Activated CD8-positive, alpha-beta memory T cell treated with anti-CD3 and anti-CD28 coated beads for 4 hours (primary cell): ENCODE data around the gene CEP131.

Source experiments
- DNase-seq, 2 donors: peaks; one replicate each; pipeline ENCODE4 v3.0.0-alpha.2; 2020; ENCODE audit warnings: low read depth in 2 of 2

Gene CEP131

GRCh38 chr17:81200201-81200600, 22.6 kb downstream of the CEP131 start:
- no peak for DNase-seq

- DNase-seq, result no peak
Observed at GRCh38 chr17:81199482-81199830, 23.3 kb downstream of the CEP131 start.

GRCh38 chr17:81198826-81199481, 23.8 kb downstream of the CEP131 start:
- DNase-seq, result no peak

- no peak for DNase-seq
Observed at GRCh38 chr17:81197831-81198490, 24.8 kb downstream of the CEP131 start.

GRCh38 chr17:81197409-81197795, 25.4 kb downstream of the CEP131 start:
- DNase-seq, result no peak

- DNase-seq, result no peak
Observed at GRCh38 chr17:81196505-81197408, 26.0 kb downstream of the CEP131 start.

- DNase-seq, result no peak
Observed at GRCh38 chr17:81195941-81196495, 26.7 kb downstream of the CEP131 start.

GRCh38 chr17:81194941-81195901, 27.5 kb downstream of the CEP131 start:
- DNase-seq, result no peak

- DNase-seq, result no peak
Observed at GRCh38 chr17:81194225-81194760, 28.5 kb downstream of the CEP131 start.

- no peak for DNase-seq
Observed at GRCh38 chr17:81193470-81194224, 29.1 kb downstream of the CEP131 start.

GRCh38 chr17:81193051-81193410, 29.7 kb downstream of the CEP131 start:
- no peak for DNase-seq

GRCh38 chr17:81192386-81193050, 30.2 kb downstream of the CEP131 start:
- DNase-seq, result no peak

- DNase-seq, result no peak
Observed at GRCh38 chr17:81191646-81192045, 31.1 kb downstream of the CEP131 start.

GRCh38 chr17:81191116-81191515, 31.6 kb downstream of the CEP131 start:
- no peak for DNase-seq

GRCh38 chr17:81190591-81190990, 32.2 kb downstream of the CEP131 start:
- DNase-seq, result no peak

- no peak for DNase-seq
Observed at GRCh38 chr17:81189670-81190530, 32.9 kb downstream of the CEP131 start.

- no peak for DNase-seq
Observed at GRCh38 chr17:81189016-81189415, 33.7 kb downstream of the CEP131 start.

GRCh38 chr17:81188491-81188840, 34.3 kb downstream of the CEP131 start:
- DNase-seq, result no peak
